ENCODE data around the gene SNTG2.
"Not testable (repeated sequence)": the region's sequence is repeated elsewhere in the genome, so short reads cannot be mapped to it uniquely, and the experiment has no call there.

SNTG2 gene

DNA sequence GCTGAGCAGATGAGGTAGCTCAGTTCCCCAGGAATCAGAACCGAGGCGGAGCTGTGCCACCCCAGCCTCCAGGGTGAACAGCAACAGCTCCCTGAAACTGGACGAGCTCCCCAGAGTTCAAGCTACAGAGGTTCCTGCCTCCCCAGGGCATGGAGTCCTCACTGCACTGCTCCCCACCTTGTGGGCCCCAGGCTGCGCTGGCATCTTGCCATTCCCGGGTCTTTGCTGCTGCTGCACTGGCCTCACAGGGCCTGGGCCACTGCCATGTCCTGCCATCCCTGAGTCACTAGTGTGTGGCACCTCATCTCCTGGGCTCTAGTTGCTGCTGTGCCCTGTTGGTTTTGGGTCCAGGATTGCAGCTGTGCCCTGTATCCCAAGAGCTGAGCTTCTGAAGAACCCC lies 166.9 kb downstream of the SNTG2 start:
- DNase-seq (ENCODE audit: low read depth in 1 of 2, low spot score in 1 of 2): no peak
- in situ Hi-C loops (cut with HindIII; ENCODE audit: low pct_unique_long_range_greater_than_20kb, low sequenced_read_pairs): no loop called here
- no peak for TF ChIP-seq JUND (IDR thresholded peaks at IDR 0.05; ENCODE audit: low read depth)

DNA sequence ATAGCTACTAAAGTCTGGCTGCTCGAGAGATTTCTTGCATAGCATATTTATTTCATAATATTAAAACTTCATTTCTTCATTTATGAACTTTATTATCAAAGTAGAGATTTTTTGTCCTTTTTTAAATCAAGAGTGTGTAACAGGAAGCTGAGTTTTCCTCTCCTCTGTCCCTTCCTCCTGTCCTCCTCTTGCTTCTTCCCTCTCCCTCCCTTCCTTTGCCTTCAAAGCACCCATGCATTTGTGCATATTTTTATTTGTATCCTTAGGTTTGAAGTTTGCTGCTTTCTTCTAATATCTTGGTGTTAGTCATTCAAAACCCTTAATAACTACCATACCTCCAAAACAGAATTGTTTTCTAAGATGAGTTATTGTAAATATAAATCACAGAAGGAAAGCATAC lies 174.6 kb downstream of the SNTG2 start:
- no peak for TF ChIP-seq JUND (IDR thresholded peaks at IDR 0.05; ENCODE audit: low read depth)
- in situ Hi-C loops (cut with HindIII; ENCODE audit: low pct_unique_long_range_greater_than_20kb, low sequenced_read_pairs): no loop called here
- DNase-seq (ENCODE audit: low read depth in 1 of 2, low spot score in 1 of 2): no peak

DNA sequence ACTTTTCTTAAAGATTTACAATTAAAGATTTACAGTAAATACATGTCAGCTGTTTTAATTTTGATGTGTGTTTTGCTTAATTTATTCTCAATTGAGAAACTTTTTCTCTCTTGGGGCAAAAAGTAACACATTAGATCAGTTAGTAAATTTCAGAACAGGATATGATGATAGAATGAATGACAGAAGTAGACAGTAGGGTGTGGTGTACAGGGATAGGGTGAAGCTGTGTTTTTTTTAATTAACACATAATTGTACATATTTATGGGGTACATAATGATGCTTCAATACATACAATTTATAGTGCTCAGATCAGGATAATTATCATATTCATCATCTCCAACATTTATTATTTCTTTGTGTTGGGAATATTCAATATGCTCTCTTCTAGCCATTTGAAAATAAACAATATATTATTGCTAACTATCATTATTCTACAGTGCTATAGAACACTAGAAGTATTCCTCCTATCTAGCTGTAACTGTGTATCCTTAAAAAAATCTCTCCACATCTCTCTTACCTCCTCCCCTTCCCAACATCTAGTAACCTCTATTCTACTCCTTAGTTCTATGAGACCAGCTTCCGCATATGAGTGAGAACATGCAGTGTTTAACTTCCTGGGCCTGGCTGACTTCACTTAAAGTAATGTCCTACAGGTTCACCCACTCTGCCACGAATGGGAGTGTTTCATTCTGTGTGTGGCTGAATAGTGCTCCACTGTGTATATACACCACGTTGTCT lies 175.2 kb downstream of the SNTG2 start:
- DNase-seq (ENCODE audit: low read depth in 1 of 2, low spot score in 1 of 2): no peak
- TF ChIP-seq JUND (IDR thresholded peaks at IDR 0.05; ENCODE audit: low read depth): no peak
- in situ Hi-C loops (cut with HindIII; ENCODE audit: low pct_unique_long_range_greater_than_20kb, low sequenced_read_pairs): no loop called here

DNA sequence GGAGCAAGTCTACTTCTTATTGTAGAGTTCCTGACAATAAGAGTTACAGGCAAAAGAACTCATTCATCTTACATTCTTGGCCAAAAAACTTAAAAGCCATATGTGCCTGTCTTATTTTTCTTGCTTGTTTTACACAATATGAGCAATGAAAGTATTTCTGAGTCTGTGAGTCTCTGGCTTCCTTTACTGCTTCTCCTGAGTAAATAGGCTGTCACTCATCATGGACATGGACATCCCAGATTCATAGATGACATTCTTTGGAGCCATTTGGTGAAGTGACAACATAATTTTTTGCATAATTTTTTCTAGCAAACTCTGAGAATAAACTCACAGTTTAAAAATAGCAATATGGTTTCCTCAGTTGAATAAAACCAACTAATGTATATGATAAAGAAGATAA lies 179.3 kb downstream of the SNTG2 start:
- TF ChIP-seq JUND (IDR thresholded peaks at IDR 0.05; ENCODE audit: low read depth): no peak
- in situ Hi-C loops (cut with HindIII; ENCODE audit: low pct_unique_long_range_greater_than_20kb, low sequenced_read_pairs): no loop called here
- DNase-seq (ENCODE audit: low read depth in 1 of 2, low spot score in 1 of 2): no peak

DNA sequence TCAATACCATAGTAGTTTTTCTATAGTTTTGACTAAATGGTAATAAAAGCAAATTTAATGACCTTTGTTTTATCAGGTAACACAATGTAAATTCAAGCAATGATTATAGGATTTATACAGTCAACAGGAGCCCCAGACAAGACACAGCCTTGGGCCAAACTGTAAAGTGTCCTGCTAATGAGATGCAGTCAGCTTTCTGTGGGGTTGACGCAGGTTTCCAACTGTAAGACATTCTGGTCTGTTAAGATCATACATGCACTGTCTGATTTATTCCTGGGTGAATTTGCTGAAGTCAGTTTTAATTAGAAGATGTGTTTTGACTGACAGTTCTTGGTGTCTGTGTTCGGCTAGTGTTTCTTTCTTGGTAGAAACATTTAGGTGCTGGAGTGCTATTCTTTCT lies 180.3 kb downstream of the SNTG2 start:
- DNase-seq (ENCODE audit: low read depth in 1 of 2, low spot score in 1 of 2): no peak
- TF ChIP-seq JUND (IDR thresholded peaks at IDR 0.05; ENCODE audit: low read depth): no peak
- in situ Hi-C loops (cut with HindIII; ENCODE audit: low pct_unique_long_range_greater_than_20kb, low sequenced_read_pairs): no loop called here

DNA sequence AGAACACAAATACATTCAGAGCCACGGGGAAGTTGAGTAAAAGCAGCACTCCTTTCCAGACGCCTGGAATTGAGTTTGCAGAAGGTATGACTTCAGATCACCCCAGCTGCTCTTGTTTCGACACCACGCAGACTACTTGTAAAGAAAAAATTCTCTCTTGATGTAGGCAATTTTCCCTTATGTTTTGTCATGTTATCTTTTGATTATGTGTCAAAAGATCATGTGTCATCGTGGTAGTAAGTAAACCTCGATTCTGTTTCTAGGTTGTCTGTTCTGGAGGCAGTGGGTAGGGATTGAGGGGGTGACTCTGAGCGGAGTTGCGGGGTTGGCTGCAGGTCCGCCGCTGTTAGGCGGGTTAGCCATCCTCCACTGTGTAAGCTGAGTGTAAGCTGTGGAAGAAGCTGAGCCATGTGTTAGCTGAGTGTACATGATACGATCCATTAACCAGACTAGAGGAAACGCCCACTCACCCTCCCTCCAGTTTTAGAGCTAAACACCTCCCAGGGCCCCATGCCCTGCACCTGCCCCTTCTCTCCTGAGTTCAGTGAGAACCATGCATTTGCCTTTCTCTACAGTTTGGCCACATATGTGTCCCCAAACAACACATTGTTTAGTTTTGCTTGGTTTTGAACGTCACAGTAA lies 181.8 kb downstream of the SNTG2 start:
- DNase-seq (ENCODE audit: low read depth in 1 of 2, low spot score in 1 of 2): no peak
- in situ Hi-C loops (cut with HindIII; ENCODE audit: low pct_unique_long_range_greater_than_20kb, low sequenced_read_pairs): no loop called here
- no peak for TF ChIP-seq JUND (IDR thresholded peaks at IDR 0.05; ENCODE audit: low read depth)

DNA sequence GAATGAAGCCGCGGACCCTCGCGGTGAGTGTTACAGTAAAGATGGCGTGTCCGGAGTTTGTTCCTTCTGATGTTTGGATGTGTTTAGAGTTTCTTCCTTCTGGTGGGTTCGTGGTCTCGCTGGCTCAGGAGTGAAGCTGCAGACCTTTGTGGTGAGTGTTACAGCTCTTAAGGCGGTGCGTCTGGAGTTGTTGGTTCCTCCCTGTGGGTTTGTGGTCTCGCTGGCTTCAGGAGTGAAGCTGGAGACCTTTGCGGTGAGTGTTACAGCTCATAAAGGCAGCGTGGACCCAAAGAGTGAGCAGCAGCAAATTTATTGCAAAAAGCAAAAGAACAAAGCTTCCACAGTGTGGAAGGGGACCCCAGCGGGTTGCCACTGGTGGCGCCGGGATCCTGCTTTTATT lies 183.2 kb downstream of the SNTG2 start:
- DNase-seq (ENCODE audit: low read depth in 1 of 2, low spot score in 1 of 2); in situ Hi-C loops (cut with HindIII; ENCODE audit: low pct_unique_long_range_greater_than_20kb, low sequenced_read_pairs): not testable (repeated sequence)

DNA sequence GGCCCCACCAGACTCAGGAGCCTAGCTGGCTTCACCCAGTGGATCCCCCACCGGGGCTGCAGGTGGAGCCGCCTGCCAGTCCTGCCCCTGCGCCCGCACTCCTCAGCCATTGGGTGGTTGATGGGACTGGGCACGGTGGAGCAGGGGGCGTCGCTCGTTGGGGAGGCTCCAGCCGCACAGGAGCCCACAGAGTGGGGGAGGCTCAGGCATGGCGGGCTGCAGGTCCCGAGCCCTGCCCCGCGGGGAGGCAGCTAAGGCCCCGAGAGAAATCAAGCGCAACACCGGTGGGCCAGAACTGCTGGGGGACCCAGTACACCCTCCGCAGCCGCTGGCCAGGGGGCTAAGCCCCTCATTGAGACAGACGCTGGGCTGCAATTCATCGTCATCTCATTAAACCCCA lies 184.0 kb downstream of the SNTG2 start:
- in situ Hi-C loops (cut with HindIII; ENCODE audit: low pct_unique_long_range_greater_than_20kb, low sequenced_read_pairs): no loop called here
- TF ChIP-seq JUND (IDR thresholded peaks at IDR 0.05; ENCODE audit: low read depth): no peak
- no peak for DNase-seq (ENCODE audit: low read depth in 1 of 2, low spot score in 1 of 2)

DNA sequence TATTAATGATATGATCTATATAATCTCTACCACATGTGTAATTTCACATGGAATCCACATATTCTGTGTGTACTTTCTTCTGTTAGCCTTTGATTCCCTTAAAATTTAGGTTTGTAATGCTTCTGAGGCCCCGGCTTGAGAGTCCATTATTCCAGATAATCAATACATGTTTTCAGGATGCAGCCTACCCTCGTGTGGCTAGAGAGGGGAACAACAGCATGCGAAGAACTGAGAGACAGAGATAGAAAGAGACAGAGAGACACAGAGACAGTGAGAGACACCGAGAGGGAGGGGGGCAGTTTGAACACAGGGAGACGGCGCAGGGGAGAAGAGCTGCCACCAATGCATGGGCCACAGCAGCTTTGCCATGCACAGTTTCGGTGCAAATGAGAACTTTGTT lies 185.4 kb downstream of the SNTG2 start:
- peak in 1 of 2 experiments; percentile 28 for DNase-seq (ENCODE audit: low read depth in 1 of 2, low spot score in 1 of 2)
- in situ Hi-C loops (cut with HindIII; ENCODE audit: low pct_unique_long_range_greater_than_20kb, low sequenced_read_pairs): no loop called here
- no peak for TF ChIP-seq JUND (IDR thresholded peaks at IDR 0.05; ENCODE audit: low read depth)

DNA sequence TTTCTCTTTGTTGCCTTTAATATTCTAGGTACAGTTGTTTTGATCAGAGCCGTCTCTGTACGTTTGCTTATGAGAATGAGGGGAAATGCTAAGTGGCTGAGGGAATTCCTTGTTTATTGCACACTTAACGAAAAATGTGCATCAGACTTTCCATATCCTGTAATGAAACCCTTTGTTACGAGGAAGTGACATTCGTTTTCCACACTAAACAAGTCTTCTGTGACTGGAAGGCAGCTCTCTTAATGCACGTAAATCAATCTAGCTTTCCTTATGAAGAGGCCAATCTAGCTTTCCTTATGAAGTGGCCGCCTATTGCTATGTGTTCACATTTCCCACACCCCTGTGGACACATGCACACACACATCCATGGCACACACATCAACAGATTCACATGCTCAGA lies 186.2 kb downstream of the SNTG2 start:
- in situ Hi-C loops (cut with HindIII; ENCODE audit: low pct_unique_long_range_greater_than_20kb, low sequenced_read_pairs): no loop called here
- DNase-seq (ENCODE audit: low read depth in 1 of 2, low spot score in 1 of 2): no peak
- no peak for TF ChIP-seq JUND (IDR thresholded peaks at IDR 0.05; ENCODE audit: low read depth)

DNA sequence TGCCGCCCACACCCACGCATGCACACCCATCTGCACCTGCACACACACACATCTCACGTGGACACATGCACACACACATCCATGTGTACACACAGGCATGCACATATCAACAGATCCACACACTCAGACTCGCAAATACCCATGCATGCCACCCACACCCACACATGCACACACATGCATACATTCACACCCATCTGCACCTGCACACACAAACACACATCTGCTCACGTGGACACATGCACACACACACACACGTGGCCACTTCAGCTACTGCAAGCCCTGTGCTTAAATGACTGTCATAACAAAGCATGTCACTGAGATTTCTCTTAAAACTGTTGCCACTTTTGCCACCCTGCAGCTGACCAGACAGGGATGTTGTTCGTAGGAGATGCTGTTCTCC lies 186.6 kb downstream of the SNTG2 start:
- DNase-seq (ENCODE audit: low read depth in 1 of 2, low spot score in 1 of 2): no peak
- no peak for TF ChIP-seq JUND (IDR thresholded peaks at IDR 0.05; ENCODE audit: low read depth)
- in situ Hi-C loops (cut with HindIII; ENCODE audit: low pct_unique_long_range_greater_than_20kb, low sequenced_read_pairs): no loop called here

DNA sequence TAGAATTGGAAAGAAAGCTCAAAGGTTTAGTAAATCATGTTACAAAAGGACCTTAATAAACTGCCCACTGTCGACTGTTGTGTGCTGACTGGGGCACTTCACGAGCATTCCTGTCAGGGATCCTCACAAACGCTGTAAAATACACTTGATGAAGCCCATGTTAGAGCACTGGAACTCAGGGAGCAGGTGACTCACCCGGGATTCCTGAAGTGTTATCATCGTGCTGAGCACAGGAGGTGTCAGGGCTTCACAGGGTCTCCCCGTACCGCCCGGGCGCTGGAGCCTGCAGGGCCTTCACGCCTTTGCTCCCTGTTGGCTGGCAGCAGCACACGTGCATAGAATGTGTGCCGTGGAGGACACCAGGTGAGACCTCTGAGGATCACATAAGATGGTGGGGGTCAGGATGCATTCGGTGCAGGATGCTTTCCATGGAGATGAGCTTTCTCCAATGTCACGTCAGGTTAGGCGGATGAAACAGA lies 187.3 kb downstream of the SNTG2 start:
- TF ChIP-seq JUND (IDR thresholded peaks at IDR 0.05; ENCODE audit: low read depth): no peak
- no peak for DNase-seq (ENCODE audit: low read depth in 1 of 2, low spot score in 1 of 2)
- in situ Hi-C loops (cut with HindIII; ENCODE audit: low pct_unique_long_range_greater_than_20kb, low sequenced_read_pairs): no loop called here

DNA sequence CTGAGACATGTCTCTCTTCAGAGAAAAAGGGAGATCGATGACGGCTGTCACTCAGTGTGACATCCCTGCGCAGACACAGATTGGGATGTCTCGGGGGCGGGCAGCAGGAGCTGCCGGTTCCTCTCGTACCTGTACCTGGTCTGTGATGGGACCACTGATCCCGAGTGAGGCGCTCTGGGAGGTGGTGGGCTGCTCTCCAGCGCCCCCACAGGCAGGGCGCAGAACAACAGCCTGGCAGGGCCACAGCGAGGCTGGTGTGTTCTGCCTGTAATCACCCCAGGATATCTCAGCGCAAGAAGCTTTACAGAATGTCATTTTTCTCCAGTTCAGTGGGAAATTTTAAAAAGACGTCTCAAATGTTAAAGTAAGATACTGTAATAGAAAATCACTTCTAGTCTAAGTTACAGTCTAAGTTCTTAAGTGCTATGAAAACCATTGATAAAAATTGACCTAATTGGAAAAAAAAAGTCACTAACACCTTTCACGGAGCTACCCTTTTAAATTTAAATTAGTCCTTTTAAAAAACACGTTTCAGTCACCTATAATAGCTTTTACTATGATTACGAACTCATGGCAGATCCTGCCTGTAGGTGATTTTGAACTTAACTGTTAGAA lies 189.8 kb downstream of the SNTG2 start:
- no peak for TF ChIP-seq JUND (IDR thresholded peaks at IDR 0.05; ENCODE audit: low read depth)
- peak; percentile 30 to 43 for DNase-seq (ENCODE audit: low read depth in 1 of 2, low spot score in 1 of 2)

More for the DNA sequence above, 189.8 kb downstream of the SNTG2 start:
- in situ Hi-C loops (cut with HindIII; ENCODE audit: low pct_unique_long_range_greater_than_20kb, low sequenced_read_pairs): no loop called here

All from T47D (cell line).